NCI-H526 (cell line): ENCODE data around the gene FLRT1.

Source experiments
- DNase-seq, 2 experiments: peaks; one replicate each; lab custom pipeline; 2025; lab: John Stamatoyannopoulos, UW

FLRT1 gene

GRCh38 chr11:64067230-64067993 lies 31.7 kb downstream of the FLRT1 start:
- no peak for DNase-seq

GRCh38 chr11:64068705-64069400 lies 33.1 kb downstream of the FLRT1 start:
- DNase-seq = no peak

- no peak for DNase-seq
Measured at GRCh38 chr11:64069401-64070313, 33.9 kb downstream of the FLRT1 start.

GRCh38 chr11:64070314-64070681 lies 34.6 kb downstream of the FLRT1 start:
- no peak for DNase-seq

GRCh38 chr11:64071849-64072248 lies 36.1 kb downstream of the FLRT1 start:
- no peak for DNase-seq

- no peak for DNase-seq
Measured at GRCh38 chr11:64072403-64072802, 36.7 kb downstream of the FLRT1 start.

GRCh38 chr11:64072871-64073270 lies 37.1 kb downstream of the FLRT1 start:
- DNase-seq = no peak

GRCh38 chr11:64073542-64073941 lies 37.8 kb downstream of the FLRT1 start:
- no peak for DNase-seq

- no peak for DNase-seq
Measured at GRCh38 chr11:64074239-64074638, 38.5 kb downstream of the FLRT1 start.

GRCh38 chr11:64076758-64077157 lies 41.0 kb downstream of the FLRT1 start:
- no peak for DNase-seq

- DNase-seq = no peak
Measured at GRCh38 chr11:64077607-64078006, 41.9 kb downstream of the FLRT1 start.

GRCh38 chr11:64078284-64078683 lies 42.6 kb downstream of the FLRT1 start:
- DNase-seq = peak in 1 of 2 experiments; percentile 44

GRCh38 chr11:64078905-64079304 lies 43.2 kb downstream of the FLRT1 start:
- DNase-seq = no peak

GRCh38 chr11:64080390-64080789 lies 44.7 kb downstream of the FLRT1 start:
- no peak for DNase-seq

GRCh38 chr11:64081745-64082442 lies 46.2 kb downstream of the FLRT1 start:
- DNase-seq = peak; percentile 54 to 86

GRCh38 chr11:64083398-64084080 lies 47.8 kb downstream of the FLRT1 start:
- DNase-seq = no peak

GRCh38 chr11:64084146-64084950 lies 48.6 kb downstream of the FLRT1 start:
- no peak for DNase-seq

- DNase-seq = no peak
Measured at GRCh38 chr11:64084951-64085710, 49.4 kb downstream of the FLRT1 start.
